GM12891 (cell line): ENCODE data around the gene ABCC10.
A peak's percentile ranks its signal among the peaks of the same experiment; 100 is the strongest.

ENCODE experiments used
- DNase-seq: peaks from one replicate; pipeline ENCODE4 v3.0.0; 2011; ENCODE audit warnings: low spot score; ENCODE audit not compliant: insufficient read length
- FAIRE-seq: peaks from 2 replicates; lab custom pipeline; 2011; peaks lifted over from hg19 to GRCh38; lab: Jason Lieb, UNC
- PAX5 ChIP-seq: IDR thresholded peaks from 2 replicates; pipeline ENCODE4 v1.6.1; 2011; ENCODE audit warnings: low read length, moderate library complexity, mild to moderate bottlenecking; ENCODE audit not compliant: insufficient read depth, severe bottlenecking
- POLR2A ChIP-seq: IDR thresholded peaks from 2 replicates; pipeline ENCODE4 v1.6.1; 2011; ENCODE audit warnings: low read depth, low read length, control low read depth
- POLR2AphosphoS5 ChIP-seq: IDR thresholded peaks from 2 replicates; pipeline ENCODE4 v1.6.1; 2011; ENCODE audit warnings: low read depth, low read length, control low read depth
- POU2F2 ChIP-seq: IDR thresholded peaks from 2 replicates; pipeline ENCODE4 v1.6.1; 2011; ENCODE audit warnings: low read depth, mild to moderate bottlenecking, control low read depth, low read length, moderate library complexity
- SPI1 ChIP-seq: IDR thresholded peaks from 2 replicates; pipeline ENCODE4 v1.6.1; 2011; ENCODE audit warnings: low read depth, low read length, control low read depth
- TAF1 ChIP-seq: IDR thresholded peaks from 2 replicates; pipeline ENCODE4 v1.6.1; 2011; ENCODE audit warnings: low read depth, low read length, control low read depth

The ABCC10 gene

DNA sequence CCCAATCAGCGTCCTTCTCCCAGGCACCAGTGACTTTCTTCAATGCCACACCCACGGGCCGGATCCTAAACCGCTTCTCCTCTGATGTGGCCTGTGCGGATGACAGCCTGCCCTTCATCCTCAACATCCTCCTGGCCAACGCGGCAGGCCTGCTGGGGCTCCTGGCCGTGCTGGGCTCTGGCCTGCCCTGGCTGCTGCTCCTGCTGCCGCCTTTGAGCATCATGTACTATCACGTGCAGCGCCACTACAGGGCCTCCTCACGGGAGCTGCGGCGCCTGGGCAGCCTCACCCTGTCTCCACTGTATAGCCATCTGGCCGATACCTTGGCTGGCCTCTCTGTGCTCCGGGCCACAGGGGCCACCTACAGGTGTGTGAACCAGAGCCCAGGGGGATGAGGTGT lies 18.2 kb downstream of the ABCC10 start:
- DNase-seq (no peak), FAIRE-seq (no peak)
- no peak for TF ChIP-seq POU2F2
- no peak for TF ChIP-seq TAF1
- no peak for TF ChIP-seq POLR2AphosphoS5
- TF ChIP-seq SPI1: no peak
- TF ChIP-seq POLR2A: no peak
- no peak for TF ChIP-seq PAX5

- FAIRE-seq: no peak
- no peak for TF ChIP-seq POU2F2
- no peak for TF ChIP-seq TAF1
- no peak for TF ChIP-seq POLR2A
- TF ChIP-seq PAX5: no peak
- no peak for DNase-seq
These were observed 20.3 kb downstream of the ABCC10 start for GRCh38 chr6:43447604-43448003.

- FAIRE-seq: no peak
These were observed 21.6 kb downstream of the ABCC10 start for GRCh38 chr6:43448916-43449315.

DNA sequence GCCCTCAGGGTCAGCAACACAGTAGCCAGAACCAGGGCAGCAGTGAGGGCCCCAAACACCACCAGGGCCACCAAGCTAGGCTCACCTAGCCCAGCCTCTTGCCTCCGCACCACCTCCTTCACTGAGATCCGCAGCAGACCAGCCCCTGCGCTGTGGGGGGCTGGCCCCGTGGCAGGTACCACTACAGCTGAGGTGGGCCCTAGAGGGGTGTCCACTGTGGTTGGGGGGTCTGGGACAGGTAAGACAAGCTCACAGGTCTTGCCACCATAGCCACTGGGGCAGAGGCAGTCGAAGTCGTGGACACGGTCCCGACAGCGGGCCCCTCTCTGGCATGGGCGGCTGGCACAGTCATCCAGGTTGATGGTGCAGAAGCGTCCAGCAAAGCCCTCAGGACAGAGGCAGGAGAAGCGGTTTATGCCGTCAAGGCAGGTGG lies 23.4 kb downstream of the ABCC10 start:
- no peak for TF ChIP-seq TAF1
- TF ChIP-seq POLR2A: no peak
- TF ChIP-seq PAX5: no peak
- TF ChIP-seq POU2F2: no peak
- no peak for TF ChIP-seq SPI1
- no peak for DNase-seq
- FAIRE-seq: no peak

More at GRCh38 chr6:43448916-43449315, 21.6 kb downstream of the ABCC10 start:
- no peak for DNase-seq
- TF ChIP-seq POLR2AphosphoS5: no peak

- TF ChIP-seq POLR2AphosphoS5: no peak
- TF ChIP-seq POLR2A: no peak
- no peak for TF ChIP-seq SPI1
- no peak for TF ChIP-seq TAF1
- no peak for TF ChIP-seq POU2F2
- no peak for TF ChIP-seq PAX5
- no peak for FAIRE-seq
- DNase-seq: no peak
These were observed 24.0 kb downstream of the ABCC10 start for GRCh38 chr6:43451348-43451747.

- FAIRE-seq (no peak), DNase-seq (no peak)
- TF ChIP-seq POLR2AphosphoS5: no peak
- TF ChIP-seq TAF1: no peak
- no peak for TF ChIP-seq SPI1
- no peak for TF ChIP-seq POLR2A
- no peak for TF ChIP-seq PAX5
- TF ChIP-seq POU2F2: no peak
These were observed 24.6 kb downstream of the ABCC10 start for GRCh38 chr6:43451939-43452338.

GRCh38 chr6:43452896-43453295 lies 25.6 kb downstream of the ABCC10 start:
- TF ChIP-seq POLR2AphosphoS5: no peak
- no peak for TF ChIP-seq PAX5
- TF ChIP-seq TAF1: no peak
- TF ChIP-seq SPI1: no peak
- no peak for TF ChIP-seq POLR2A
- TF ChIP-seq POU2F2: no peak
- FAIRE-seq (no peak), DNase-seq (no peak)

DNA sequence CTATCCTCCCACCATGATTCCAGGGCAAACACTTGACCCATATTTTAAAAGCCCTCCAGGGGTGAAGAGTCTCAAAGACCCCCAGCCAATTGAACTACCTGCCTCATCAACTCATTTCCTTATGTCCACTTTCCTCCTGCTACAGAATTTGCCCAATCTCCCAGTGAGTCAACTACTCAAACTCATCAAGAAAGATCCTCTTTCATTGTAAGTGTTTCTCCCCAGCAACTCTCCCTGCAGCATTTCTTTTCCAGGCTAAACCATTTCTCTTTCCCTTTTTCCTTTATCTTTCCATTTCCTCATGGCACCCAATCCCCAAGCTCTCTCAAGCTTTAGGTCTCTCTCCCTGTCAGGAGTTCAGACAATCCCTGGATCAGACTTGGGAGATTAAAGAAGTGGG lies 26.5 kb downstream of the ABCC10 start:
- TF ChIP-seq POLR2AphosphoS5: no peak
- TF ChIP-seq POLR2A: no peak
- TF ChIP-seq TAF1: no peak
- TF ChIP-seq POU2F2: no peak
- TF ChIP-seq PAX5: no peak
- TF ChIP-seq SPI1: no peak
- FAIRE-seq: no peak
- DNase-seq: no peak

DNA sequence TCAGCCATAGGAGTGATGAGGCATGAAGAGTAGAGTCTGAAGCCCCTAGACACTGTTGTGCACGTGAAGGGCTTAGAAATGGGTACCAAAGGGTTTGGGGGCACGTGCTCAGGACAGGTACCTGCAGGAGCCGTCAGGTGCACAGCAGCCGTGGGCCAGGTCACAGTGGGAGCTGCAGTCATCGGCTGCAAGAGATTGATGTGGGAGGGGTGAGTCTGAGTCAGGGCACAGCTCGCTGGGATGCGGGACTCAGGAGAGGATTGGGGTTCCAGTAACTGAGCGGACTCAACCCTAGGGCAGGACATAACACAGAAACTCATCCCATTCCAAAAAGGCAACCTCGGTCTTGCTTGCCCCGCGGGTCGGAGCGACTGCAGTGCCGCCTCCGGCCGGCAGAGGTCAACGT lies 27.0 kb downstream of the ABCC10 start:
- FAIRE-seq: peak; percentile 95
- DNase-seq: no peak
- TF ChIP-seq PAX5 (no peak), POLR2AphosphoS5 (no peak), POLR2A (no peak), SPI1 (no peak), POU2F2 (no peak), TAF1 (no peak)

DNA sequence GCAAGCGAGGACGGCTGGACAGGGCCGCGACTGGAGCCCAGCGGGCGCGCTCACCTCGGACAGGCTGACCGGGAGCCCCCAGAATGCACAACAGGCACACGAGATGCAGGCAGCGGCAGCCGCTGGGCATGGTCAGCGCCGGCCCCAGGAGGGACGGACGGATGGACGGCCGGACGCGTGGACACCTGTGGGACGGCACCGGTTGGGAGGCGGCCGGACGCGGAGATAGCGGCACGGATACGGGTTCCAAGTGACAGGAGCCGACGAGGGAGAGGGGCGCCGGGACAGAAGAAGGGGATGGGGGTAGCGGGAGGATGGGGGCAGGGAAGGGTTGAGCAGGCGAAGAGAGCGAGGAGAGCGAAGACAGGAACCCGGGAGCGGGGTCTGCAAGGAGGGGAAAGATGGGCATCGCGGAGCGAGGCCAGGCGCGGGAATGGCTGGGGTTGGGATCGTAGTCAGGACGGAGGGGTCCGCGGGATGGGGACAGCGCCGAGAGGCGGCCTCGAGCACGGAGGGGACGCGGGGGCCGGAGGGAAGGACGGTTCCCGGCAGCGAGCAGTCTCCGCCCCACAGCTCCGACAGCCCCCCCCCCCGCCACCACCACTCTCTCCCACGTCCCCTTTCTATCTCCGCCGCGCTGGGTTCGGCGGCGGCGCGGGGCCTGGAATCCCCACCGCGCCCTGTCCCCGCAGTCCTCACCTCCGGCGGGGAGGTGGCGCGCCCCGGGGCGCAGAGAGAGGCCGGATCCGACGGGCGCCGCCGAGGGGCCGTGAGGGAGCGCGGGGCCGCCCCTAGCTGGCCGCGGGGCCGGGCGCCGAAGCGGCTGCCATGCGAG lies 27.6 kb downstream of the ABCC10 start:
- TF ChIP-seq SPI1 (no peak), POLR2A (no peak), TAF1 (no peak), POLR2AphosphoS5 (no peak)
- FAIRE-seq: no peak
- peak; percentile 75 for DNase-seq
